Right renal pelvis (tissue), 4 donors: ENCODE results near the gene NKD2. TPM values are rescaled to one million over a fixed set of nuclear protein-coding genes. Genes with fewer than 3 reads are reported as not detected.

Experiments used
- DNase-seq, 4 donors: peaks; one replicate each; pipeline ENCODE4 v3.0.0-alpha.2; 2013; ENCODE audit warnings: low read depth in 4 of 4, low spot score in 3 of 4, missing footprints in 1 of 4
- polyA plus RNA-seq, 4 donors: library from polyadenylated mRNA; unstranded; fragments of 120-200 nt; gene quantifications; one replicate each; pipeline ENCODE4 v1.2.1, GENCODE V29; 2013; ENCODE audit not compliant: insufficient read length in 4 of 4

The NKD2 gene
- polyA plus RNA-seq, 4 donors = 14.7 to 20.8 (median 16.9) TPM

DNA sequence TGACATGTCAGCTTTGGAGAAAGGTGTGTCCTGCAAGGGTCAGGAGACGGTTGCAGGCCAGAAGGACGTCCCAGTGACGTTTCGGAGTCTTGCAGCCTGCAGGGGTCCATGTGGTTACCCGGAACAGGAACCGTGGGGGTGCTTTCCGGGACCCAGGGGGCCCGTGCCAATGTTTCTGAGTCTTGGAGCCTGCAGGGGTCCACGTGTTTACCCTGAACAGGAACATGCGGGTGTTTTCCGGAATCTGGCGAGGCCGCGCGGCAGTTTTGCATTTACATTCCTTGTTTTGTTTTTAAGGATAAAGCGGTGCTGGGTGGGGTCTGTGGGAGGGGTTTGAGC is 30.6 kb downstream of the NKD2 start:
- no peak for DNase-seq

DNA sequence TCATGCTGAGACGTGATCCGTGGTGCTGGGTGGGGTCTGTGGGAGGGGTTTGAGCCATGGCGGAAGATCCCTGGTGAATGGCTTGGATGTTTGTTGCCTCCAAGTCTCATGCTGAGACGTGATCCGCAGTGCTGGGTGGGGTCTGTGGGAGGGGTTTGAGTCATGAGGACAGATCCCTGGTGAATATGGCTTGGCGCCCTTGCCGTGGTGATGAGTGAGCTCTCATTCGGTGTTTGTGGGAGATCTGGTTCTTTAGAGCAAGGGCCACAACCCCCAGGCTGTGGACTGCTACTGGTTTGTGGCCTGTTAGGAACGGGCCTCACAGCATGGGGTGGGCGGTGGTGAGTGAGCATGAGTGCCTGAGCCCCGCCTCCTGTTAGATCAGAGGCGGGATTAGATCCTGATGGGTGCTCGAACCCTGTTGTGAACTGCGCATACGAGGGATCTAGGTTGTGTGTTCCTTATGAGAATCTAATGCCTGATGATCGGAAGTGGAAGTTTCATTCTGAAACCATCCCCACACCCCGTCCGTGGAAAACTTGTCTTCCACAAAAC is 31.2 kb downstream of the NKD2 start:
- no peak for DNase-seq

GRCh38 chr5:1040571-1040970 is 32.0 kb downstream of the NKD2 start:
- DNase-seq = no peak

DNA sequence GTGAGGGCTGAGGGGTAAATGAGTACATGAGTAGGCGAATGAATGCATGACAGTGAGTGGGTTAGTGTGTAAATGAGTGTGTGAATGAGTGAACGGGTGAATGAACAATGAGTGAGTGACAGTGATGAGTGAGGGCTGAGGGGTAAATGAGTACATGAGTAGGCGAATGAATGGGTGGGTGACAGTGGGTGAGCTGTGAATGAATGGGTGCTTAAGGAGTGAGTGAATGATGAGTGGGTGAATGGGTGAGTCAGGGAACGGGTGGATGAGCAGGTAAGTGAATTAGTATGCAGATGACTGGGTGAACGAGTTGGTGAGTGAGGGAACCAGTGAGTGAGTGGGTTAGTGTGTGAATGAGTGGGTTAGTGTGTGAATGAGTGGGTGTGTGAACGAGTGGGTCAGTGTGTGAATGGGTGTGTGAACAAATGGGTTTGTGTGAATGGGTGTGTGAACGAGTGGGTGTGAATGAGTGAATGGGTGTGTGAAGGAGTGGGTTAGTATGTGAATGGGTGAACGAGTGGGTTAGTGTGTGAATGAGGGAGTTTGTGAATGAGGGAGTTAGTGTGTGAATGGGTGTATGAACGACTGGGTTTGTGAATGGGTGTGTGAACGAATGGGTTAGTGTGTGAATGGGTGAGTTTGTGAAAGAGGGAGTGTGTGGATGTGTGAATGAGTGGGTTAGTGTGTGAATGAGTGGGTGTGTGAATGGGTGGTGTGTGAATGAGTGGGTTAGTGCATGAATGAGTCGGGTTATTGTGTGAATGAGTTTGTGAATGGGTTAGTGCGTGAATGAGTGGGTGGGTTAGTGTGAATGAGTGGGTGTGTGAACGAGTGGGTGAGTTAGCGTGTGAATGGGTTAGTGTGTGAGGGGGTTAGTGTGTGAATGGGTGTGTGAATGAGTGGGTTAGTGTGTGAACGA is 32.9 kb downstream of the NKD2 start:
- no peak for DNase-seq

GRCh38 chr5:1042626-1043025 is 34.0 kb downstream of the NKD2 start:
- no peak for DNase-seq

- DNase-seq = no peak
These were observed 34.7 kb downstream of the NKD2 start for GRCh38 chr5:1043327-1043726.

DNA sequence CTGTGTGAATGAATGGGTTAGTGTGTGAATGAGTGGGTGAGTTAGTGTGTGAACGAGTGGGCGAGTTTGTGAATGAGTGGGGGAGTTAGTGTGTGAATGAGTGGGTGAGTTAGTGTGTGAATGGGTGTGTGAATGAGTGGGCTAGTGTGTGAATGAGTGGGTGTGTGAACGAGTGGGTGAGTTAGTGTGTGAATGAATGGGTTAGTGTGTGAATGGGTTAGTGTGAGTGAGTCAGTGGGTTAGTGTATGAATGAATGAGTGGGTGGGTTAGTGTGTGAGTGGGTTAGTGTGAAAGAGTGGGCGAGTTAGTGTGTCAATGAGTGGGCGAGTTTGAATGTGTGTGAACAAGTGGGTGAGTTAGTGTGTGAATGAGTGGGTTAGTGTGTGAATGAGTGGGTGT is 35.5 kb downstream of the NKD2 start:
- DNase-seq = no peak

DNA sequence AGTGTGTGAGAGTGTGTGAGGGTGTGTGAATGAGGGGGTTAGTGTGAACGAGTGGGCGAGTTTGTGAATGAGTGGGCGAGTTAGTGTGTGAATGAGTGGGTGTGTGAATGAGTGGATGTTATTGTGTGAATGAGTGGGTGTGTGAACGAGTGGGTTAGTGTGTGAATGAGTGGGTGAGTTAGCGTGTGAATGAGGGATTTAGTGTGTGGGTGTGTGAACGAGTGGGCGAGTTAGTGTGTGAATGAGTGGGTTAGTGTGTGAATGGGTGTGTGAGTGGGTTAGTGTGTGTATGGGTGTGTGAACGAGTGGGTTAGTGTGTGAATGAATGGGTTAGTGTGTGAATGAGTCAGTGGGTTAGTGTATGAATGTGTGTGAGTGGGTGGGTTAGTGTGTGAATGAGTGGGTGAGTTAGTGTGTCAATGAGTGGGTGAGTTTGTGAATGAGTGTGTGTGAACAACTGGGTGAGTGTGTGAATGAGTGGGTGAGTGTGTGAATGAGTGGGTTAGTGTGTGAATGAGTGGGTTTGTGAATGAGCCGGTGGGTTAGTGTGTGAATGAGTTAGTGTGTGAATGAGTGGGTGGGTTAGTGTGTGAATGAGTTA is 37.5 kb downstream of the NKD2 start:
- DNase-seq = no peak

GRCh38 chr5:1047332-1047965 is 38.8 kb downstream of the NKD2 start:
- DNase-seq = no peak

- no peak for DNase-seq
These were observed 39.6 kb downstream of the NKD2 start for GRCh38 chr5:1048162-1048721.

- DNase-seq = no peak
These were observed 40.5 kb downstream of the NKD2 start for GRCh38 chr5:1048861-1049838.

- no peak for DNase-seq
These were observed 42.1 kb downstream of the NKD2 start for GRCh38 chr5:1050423-1051365.

- DNase-seq = no peak
These were observed 42.7 kb downstream of the NKD2 start for GRCh38 chr5:1051366-1051720.

DNA sequence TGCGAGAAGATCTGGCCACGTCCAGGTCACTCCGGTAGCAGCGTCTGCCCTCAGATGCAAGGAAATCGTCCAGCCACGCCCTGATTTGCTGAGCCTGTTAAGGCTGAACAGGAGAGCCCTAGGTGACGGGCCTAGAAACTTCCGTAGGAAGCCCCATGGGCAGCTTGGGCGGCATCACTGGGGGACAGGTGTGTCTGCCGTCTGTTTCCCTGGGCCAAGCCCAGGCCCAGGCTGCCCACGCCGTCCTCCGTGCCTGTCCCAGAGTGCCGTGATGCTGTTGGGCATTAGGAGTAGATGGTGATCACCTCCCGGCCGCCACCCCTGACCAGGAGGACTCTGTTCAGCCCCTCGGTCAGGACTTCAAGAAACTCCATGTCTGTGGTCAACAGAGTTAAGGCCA is 43.5 kb downstream of the NKD2 start:
- no peak for DNase-seq

DNA sequence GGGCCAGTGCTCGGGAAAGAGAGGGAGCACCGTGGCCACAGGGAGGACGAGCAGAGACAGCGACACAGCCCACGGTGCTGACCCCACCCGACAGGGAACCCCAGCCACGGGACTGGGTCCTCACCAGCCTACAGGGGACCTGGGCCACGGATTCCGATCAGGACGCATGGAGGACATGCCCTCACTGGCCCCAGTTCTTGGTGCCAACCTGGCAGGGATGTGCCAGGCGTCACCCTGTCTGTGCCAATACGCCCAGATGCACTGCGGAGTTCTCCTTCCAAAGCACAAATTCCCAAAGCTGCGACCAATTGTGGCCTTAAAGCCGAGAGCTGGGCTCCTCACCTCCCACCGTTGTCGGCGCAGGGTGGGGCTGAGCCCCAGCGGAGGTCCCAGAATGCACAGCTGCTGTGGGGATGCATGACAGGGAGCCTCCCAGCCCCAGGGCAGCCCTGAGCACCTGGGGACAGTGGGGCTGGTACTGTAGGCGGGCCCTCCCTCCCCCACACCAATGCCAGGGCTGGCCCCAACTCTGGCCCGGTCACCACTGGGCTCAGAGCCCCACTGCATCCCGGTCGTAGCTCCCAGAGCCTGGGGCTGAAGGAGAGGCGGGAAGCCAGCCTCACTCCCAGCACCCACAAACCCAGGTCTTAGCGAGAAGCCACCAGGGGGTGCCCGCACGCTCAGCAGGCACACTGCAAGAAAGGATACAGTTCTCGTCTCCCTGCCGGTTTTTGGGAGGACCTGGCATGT is 44.2 kb downstream of the NKD2 start:
- DNase-seq = no peak

DNA sequence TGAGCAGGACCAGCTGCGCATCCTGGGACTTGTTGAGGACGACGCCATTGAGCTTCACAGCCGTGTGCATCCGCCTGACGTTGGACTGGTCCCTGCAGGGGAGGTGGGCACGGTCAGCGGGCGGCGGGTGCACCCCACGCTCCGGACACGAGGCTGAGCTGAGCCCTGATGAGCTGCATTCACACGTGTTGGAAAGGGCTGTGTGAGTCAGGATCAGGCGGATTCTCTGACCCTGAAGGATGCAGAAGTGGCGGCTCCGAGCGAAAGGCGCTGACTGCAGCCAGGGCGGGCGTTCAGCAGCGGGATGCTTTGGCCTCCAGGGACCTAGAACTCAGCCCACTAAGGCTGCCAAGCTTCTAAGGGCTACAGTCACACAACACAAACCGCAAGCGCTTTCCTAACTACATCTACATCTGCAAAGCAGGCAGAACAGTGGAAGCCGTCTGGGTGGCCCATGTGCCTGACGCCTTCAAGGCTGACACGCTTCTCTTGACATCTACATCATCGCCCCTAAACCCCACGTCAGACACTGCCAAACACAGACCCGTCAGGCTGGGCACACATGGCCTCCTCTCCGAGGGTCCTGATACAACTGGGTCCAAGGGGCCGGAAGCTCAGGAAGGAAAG is 44.9 kb downstream of the NKD2 start:
- no peak for DNase-seq

- DNase-seq = no peak
These were observed 45.6 kb downstream of the NKD2 start for GRCh38 chr5:1054018-1054798.
